HepG2 (cell line): ENCODE results near the gene TBATA. TPM values are rescaled to one million over a fixed set of nuclear protein-coding genes. Genes with fewer than 3 reads are reported as not detected.

Experiments used
- ARHGAP35 ChIP-seq: sonication (generic); formaldehyde crosslinking; IDR thresholded peaks from 2 replicates; pipeline ENCODE4 v1.9.0; 2022; ENCODE audit warnings: mild to moderate bottlenecking, inconsistent platforms, moderate library complexity, missing genetic modification reagents, borderline replicate concordance
- ARID5B ChIP-seq: IDR thresholded peaks from 2 replicates; pipeline ENCODE4 v1.4.0; 2020; ENCODE audit warnings: mild to moderate bottlenecking, missing genetic modification reagents
- ELF4 ChIP-seq: sonication (generic); formaldehyde crosslinking; IDR thresholded peaks from 2 replicates; pipeline ENCODE4 v1.5.0; 2020; ENCODE audit warnings: missing genetic modification reagents, mild to moderate bottlenecking, moderate library complexity, borderline replicate concordance
- ETV5 ChIP-seq: IDR thresholded peaks from 2 replicates; pipeline ENCODE4 v1.6.1; 2018; ENCODE audit warnings: missing biosample characterization, missing genetic modification reagents, inconsistent platforms, borderline replicate concordance
- GATAD1 ChIP-seq: IDR thresholded peaks from 2 replicates; pipeline ENCODE4 v1.6.1; 2016; ENCODE audit warnings: missing genetic modification reagents, missing compliant biosample characterization
- GTF3A ChIP-seq: sonication (generic); formaldehyde crosslinking; conservative IDR thresholded peaks from 2 replicates; pipeline ENCODE4 v1.4.0; 2020; ENCODE audit warnings: mild to moderate bottlenecking, missing genetic modification reagents
- HNF1B ChIP-seq: sonication (generic); formaldehyde crosslinking; IDR thresholded peaks from 2 replicates; pipeline ENCODE4 v1.5.1; 2020; ENCODE audit warnings: mild to moderate bottlenecking, moderate library complexity, missing genetic modification reagents
- IRF9 ChIP-seq: sonication (generic); formaldehyde crosslinking; IDR thresholded peaks from 2 replicates; pipeline ENCODE4 v1.8.0; 2022; ENCODE audit warnings: missing genetic modification reagents, mild to moderate bottlenecking, borderline replicate concordance
- MXD3 ChIP-seq: IDR thresholded peaks from 2 replicates; pipeline ENCODE4 v1.6.1; 2016; ENCODE audit warnings: mild to moderate bottlenecking, missing biosample characterization, missing genetic modification reagents
- NCOA2 ChIP-seq: sonication (generic); formaldehyde crosslinking; IDR thresholded peaks from 2 replicates; pipeline ENCODE4 v1.8.0; 2022; ENCODE audit warnings: inconsistent platforms
- SMARCC2 ChIP-seq: fragments of 450-650 bp; IDR thresholded peaks from 2 replicates; pipeline ENCODE4 v1.6.1; 2017; ENCODE audit warnings: antibody characterized with exemption, mild to moderate bottlenecking
- TOPORS ChIP-seq: sonication (generic); formaldehyde crosslinking; IDR thresholded peaks from 2 replicates; pipeline ENCODE4 v1.8.0; 2023; ENCODE audit warnings: mild to moderate bottlenecking, missing genetic modification reagents
- ZFP41 ChIP-seq: sonication (generic); formaldehyde crosslinking; IDR thresholded peaks from 2 replicates; pipeline ENCODE4 v1.4.0; 2020; ENCODE audit warnings: mild to moderate bottlenecking, missing genetic modification reagents, borderline replicate concordance
- ZMYM2 ChIP-seq: sonication (generic); formaldehyde crosslinking; IDR thresholded peaks from 2 replicates; pipeline ENCODE4 v1.8.0; 2022; ENCODE audit warnings: mild to moderate bottlenecking, missing genetic modification reagents
- ZNF446 ChIP-seq: sonication (generic); formaldehyde crosslinking; IDR thresholded peaks from 2 replicates; pipeline ENCODE4 v1.5.0; 2020; ENCODE audit warnings: mild to moderate bottlenecking, missing genetic modification reagents
- ZNF547 ChIP-seq: sonication (generic); formaldehyde crosslinking; IDR thresholded peaks from 2 replicates; pipeline ENCODE4 v1.5.1; 2020; ENCODE audit warnings: mild to moderate bottlenecking, missing genetic modification reagents
- ZNF550 ChIP-seq: sonication (generic); formaldehyde crosslinking; IDR thresholded peaks from 2 replicates; pipeline ENCODE4 v1.4.0; 2020; ENCODE audit warnings: mild to moderate bottlenecking, missing genetic modification reagents, borderline replicate concordance
- ZNF558 ChIP-seq: sonication (generic); formaldehyde crosslinking; IDR thresholded peaks from 2 replicates; pipeline ENCODE4 v1.9.0; 2022; ENCODE audit warnings: mild to moderate bottlenecking, missing genetic modification reagents, borderline replicate concordance
- ZNF570 ChIP-seq: sonication (generic); formaldehyde crosslinking; IDR thresholded peaks from 2 replicates; pipeline ENCODE4 v1.4.0; 2020; ENCODE audit warnings: mild to moderate bottlenecking, missing genetic modification reagents, borderline replicate concordance
- ZNF788 ChIP-seq: sonication (generic); formaldehyde crosslinking; IDR thresholded peaks from 2 replicates; pipeline ENCODE4 v1.5.0; 2020; ENCODE audit warnings: mild to moderate bottlenecking, missing genetic modification reagents, borderline replicate concordance
- ZZZ3 ChIP-seq: sonication (generic); formaldehyde crosslinking; IDR thresholded peaks from 2 replicates; pipeline ENCODE4 v1.4.0; 2020; ENCODE audit warnings: missing genetic modification reagents, mild to moderate bottlenecking, borderline replicate concordance
- polyA plus RNA-seq, 8 experiments: library from polyadenylated mRNA; depleted of rRNA in 3 of 8; stranded (reverse) in 7 of 8; unstranded in 1 of 8; fragments of >200 nt; fragmentation: Illumina TruSeq in 4 of 8; extraction: Trizol in 4 of 8; gene quantifications; 2 replicates each; pipeline versions ENCODE4 v1.2.1 to v1.2.3, GENCODE V29; 2011 to 2016; ENCODE audit warnings: low read depth in 4 of 8, missing spikeins in 1 of 8, mixed read lengths in 1 of 8; ENCODE audit not compliant: insufficient read depth in 1 of 8
- total RNA-seq, 5 experiments: library from RNA; depleted of rRNA; stranded (reverse); fragments of >200 nt; fragmentation: Illumina TruSeq; extraction: Trizol; gene quantifications; 2 replicates each; pipeline ENCODE4 v1.2.3, GENCODE V29; 2016; ENCODE audit warnings: low read depth in 1 of 5

TBATA gene
- total and polyA plus RNA-seq, 2 of the 13 experiments (the other 11 are each of a cell fraction or from before 2014, with no cell fraction given): not detected

- TF ChIP-seq ZNF550 (CRISPR knock-in tag) (no peak), GATAD1 (CRISPR knock-in tag) (no peak), ZZZ3 (CRISPR knock-in tag) (peak; percentile 62; the same call in 1 of the 2 replicates), GTF3A (CRISPR knock-in tag) (no peak), NCOA2 (CRISPR knock-in tag) (peak; percentile 52; the same call in 1 of the 2 replicates), ETV5 (CRISPR knock-in tag) (peak; percentile 25; the same call in 1 of the 2 replicates), ELF4 (no peak), ZFP41 (CRISPR knock-in tag) (no peak), ARHGAP35 (no peak), ZNF788 (no peak), TOPORS (CRISPR knock-in tag) (no peak), MXD3 (CRISPR knock-in tag) (no peak), ZNF446 (CRISPR knock-in tag) (no peak), ZNF570 (CRISPR knock-in tag) (no peak), ZMYM2 (CRISPR knock-in tag) (no peak), SMARCC2 (no peak), IRF9 (CRISPR knock-in tag) (no peak), ZNF558 (no peak), ARID5B (CRISPR knock-in tag) (peak; percentile 45; the same call in 1 of the 2 replicates), HNF1B (CRISPR knock-in tag) (peak; percentile 50; the same call in 1 of the 2 replicates), ZNF547 (no peak)
These were observed 42.4 kb downstream of the TBATA start (continued) for GRCh38 chr10:70742537-70743429.
